Fibroblast of peridontal ligament (primary cell): ENCODE data around the gene TTLL7.
"Not testable (repeated sequence)": the region's sequence is repeated elsewhere in the genome, so short reads cannot be mapped to it uniquely, and the experiment has no call there.

Experiments used
- DNase-seq: peaks from one replicate; pipeline ENCODE4 v3.0.0-alpha.2; 2010; ENCODE audit errors: extremely low read depth

The TTLL7 gene

DNA sequence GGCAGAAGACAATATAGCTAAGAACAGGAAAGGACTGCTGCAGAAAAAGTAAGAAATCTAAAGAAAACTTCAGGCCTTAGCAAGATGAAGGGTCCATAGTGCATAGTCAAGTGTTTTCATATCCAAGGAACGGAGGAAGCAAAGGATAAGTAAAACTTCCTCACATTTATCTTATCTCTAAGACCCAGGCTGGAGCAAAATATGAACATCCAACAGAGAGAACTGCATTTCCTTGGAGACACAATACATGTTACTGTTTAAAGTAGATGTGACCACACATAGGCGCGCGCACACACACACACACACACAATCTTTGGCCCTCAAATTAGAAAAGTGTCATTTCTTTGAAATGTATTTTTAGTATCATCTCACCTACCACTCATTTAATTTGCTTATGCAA, 66.7 kb downstream of the TTLL7 start:
- no peak for DNase-seq

DNA sequence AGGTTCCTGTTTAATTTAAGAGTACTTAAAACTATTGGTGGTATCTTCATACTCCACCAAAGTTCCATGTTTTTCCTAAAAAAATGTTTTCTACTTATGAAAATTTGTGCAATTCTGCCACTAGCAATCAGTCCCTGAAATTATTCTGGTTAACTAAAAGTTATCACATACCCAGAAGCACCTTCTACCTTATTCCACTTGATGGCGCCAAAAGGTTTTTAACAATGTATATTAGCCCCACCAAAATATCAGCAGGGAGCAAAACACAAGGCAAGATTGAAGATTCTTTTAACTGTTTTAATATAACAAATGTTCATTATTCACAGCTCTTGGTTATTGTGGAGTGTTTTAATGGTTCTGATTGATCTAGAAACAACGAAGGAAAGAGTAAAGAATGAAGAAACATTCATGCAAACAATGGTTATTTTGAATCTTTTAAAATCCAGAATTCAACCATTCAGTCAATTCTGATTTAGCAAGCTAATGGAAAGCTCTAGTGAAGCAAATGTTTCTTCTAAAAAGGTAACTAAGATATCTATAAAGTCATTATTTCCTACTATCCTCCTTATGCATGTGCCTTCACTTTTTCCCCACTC, 67.2 kb downstream of the TTLL7 start:
- peak; percentile 77 for DNase-seq

DNA sequence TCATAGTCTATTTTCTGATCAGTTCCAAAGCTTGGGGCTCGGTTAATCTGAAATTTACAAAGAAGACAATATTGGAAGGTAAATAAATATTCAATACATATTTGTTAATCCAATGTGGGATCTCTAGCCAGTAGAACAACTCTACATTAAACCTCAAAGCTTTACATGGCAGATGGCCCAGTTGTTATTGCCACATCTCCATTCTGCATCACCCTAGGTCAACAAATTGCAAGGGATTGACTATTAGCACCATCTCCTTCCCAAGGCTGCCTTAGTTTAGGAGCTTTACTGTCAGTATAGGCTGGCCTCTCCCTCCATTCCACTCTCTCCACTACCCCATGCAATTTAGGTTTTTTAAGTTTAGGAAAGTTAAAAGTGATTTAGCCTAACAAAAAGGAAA, 69.7 kb downstream of the TTLL7 start:
- peak; percentile 89 for DNase-seq

DNA sequence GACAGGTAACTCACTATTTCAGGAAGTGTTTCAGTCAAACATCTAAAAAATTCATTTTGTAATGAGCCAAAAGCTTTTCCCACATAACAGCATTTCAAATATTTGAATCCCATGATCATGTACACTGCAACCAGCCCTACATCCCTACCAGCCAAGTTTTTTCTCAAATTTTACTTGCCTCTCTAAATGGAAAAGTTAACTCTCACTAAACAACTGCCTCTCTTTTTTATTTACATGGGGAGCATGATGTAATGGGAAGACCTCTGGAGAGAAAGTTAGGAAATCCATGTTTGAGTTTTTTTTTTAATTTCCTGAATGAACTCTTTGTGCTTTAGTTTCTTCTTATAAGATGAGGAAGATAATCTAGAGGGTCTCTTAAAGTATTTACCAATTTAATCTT, 70.5 kb downstream of the TTLL7 start:
- DNase-seq, result peak; percentile 62

DNA sequence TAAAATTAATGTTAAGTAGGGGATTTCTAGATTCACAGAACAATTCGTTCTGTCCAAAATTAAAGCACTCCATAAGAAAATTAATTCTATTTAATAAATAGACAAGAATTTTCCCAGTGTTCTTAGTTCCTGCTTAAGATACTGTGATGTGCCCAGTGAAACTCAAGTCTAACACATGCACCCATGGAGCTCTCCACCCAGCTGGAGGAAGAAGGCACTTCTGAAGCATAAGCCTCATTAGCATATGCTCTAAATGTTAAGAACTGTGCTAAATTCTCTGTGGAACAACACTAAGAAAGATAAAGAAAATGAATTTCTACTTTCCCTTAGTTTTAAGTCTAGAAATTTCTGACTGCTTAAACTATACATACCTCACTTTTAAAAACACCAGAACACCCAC, 71.2 kb downstream of the TTLL7 start:
- no peak for DNase-seq

DNA sequence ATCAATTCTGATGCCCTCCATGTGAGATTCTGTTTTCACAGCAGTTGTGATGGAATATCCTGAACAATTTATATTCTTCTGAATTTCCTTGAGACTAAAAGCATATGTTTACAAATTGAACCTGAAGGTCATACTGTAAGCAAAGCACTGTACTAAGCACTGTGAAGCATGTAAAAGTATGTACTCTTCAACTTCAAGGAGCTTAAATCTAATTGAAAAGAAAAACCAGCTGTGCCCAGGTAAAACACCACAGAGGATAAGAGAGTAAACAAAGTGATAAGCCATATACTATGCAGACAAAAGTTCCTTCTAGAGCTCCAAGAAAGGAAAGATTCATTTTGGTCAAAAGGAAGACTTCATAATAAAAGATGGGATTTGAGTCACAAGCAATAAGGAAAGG, 71.9 kb downstream of the TTLL7 start:
- DNase-seq, result peak; percentile 22

DNA sequence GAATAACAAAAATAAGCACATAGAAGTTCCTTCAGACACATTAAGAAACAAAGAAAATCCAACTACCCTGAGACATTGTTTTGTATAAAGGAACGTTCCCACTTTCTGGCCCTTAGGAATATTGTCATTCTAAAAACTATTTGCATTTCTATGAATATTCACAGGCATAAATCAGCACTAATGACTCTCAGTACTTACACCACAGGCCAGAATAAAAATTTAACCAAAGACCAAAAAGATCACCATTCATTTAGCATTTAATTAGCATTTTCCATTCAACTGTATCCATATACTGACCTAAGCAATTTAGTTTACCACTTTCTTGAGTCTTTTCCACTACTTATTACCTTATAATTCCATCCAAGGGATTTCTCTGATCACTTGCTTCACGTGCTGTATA, 75.4 kb downstream of the TTLL7 start:
- no peak for DNase-seq

DNA sequence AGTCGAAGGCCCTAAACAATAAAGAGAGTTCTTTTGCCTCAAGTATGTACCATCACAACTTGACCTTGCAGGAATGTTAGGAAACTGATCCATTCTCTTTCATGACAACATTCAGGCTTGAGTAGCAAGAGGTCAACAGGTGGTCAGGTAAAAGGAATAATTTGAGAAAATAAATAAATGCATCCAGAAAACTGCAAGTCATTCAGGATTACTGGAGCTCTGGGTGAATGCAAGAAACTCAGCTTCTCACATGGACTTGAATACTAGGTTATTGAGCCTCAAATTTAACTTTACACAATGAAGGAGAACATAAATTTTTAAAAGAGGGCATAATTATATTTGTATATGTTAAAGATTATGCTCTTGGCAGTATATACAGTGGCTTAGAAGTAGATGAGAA, 76.5 kb downstream of the TTLL7 start:
- no peak for DNase-seq

DNA sequence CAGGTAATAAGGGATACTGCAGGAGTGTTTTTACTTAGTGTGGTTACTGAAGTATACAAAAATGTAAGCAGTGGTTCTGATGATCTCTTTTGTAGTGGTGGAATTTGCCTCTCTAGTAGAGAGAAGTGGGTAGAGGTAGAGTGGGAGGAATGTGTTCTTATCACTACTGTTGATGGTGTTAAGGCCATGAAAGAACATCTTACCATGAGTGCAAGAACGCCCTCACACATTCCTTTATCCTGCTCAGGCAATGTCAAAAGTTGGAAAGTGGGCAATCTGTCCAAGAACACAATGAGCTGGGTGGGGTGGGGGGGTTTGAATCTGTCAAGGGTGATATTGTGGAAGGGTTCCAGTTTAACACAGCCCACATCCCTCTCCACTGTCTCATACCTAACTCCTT, 78.6 kb downstream of the TTLL7 start:
- DNase-seq, result no peak

DNA sequence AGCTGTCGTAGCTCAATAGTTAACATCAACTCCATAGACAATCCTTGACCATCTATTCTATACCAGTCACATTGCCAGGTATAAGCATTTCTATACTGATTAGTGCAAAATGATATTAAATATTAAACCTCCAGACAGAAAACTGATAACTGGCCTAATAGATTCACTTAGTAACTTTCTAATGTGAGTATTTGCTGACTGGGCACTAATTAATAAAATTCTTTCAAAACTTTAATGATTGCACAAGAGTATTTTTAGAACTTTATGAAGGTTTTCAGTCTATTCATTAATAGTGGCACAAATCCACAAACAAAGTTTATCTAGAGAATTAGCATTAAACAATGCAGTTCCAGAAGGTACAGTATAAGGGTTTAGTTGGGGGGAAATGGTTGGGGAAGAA, 79.1 kb downstream of the TTLL7 start:
- DNase-seq, result no peak

DNA sequence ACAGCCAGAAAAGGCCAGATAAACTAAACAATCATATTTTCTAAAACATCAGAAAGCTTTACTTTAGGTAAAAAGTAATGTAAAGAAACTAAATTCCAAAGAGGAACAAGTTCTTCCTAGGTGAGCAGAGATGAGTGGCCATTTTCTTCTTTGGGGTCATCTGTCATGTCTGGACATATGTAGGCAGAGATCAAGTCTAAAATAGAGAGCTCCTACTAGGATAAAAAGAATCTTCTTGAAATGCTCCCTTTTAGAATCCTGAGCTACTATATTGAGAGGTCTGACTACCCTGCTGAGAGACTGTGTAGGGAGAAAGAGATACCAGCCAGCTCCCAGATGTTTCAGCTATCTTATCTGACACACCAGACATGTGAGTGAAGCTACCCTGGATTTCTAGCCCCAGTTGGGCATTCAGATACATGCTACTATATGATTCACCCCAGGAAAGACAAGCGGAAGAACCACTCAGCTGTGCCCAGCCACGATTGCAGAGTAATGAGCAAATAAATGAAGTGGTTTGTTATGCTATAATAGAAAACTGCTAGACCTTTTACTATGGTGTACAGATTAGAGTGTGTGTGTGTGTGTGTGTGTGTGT, 80.1 kb downstream of the TTLL7 start:
- no peak for DNase-seq

DNA sequence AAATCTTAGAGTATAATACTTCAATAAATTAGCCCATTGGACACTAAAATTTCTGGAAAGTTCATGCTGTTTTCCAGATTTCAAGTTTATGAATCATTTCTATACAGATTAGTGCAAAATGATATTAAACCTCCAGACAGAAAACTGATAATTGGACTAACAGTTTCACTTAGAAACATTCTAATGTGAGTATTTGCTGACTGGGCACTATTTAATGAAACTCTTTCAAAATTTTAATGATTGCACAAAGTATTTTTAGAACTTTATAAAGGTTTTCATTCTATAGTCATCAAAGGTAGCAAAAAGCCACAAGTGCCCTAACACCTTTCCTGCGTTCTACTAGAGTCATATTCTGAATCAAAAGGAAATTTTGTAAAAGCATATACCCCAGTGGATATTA, 81.0 kb downstream of the TTLL7 start:
- no peak for DNase-seq

DNA sequence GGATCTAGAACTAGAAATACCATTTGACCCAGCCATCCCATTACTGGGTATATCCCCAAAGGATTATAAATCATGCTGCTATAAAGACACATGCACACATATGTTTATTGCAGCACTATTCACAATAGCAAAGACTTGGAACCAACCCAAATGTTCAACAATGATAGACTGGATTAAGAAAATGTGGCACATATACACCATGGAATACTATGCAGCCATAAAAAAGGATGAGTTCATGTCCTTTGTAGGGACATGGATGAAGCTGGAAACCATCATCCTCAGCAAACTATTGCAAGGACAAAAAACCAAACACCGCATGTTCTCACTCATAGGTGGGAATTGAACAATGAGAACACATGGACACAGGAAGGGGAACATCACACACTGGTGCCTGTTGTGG, 82.8 kb downstream of the TTLL7 start:
- DNase-seq, result not testable (repeated sequence)

DNA sequence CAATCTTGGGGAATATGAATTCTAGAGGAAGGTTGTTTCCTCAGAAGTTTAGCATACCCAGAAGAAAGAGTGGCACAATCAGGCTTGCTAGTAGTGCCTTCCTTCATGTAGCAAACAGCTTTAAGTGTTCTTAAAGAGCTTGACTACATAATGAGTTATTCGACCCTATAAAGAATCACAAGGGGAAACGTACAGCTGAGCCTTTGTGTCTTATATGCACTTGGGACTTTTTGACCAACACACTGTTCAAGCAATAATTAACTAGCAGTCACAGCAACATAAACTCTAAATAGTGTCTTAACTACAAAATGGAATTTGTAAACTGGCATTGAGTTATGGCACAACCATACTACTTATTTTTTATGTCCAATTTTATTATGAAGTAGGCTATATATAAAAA, 86.1 kb downstream of the TTLL7 start:
- DNase-seq, result no peak

DNA sequence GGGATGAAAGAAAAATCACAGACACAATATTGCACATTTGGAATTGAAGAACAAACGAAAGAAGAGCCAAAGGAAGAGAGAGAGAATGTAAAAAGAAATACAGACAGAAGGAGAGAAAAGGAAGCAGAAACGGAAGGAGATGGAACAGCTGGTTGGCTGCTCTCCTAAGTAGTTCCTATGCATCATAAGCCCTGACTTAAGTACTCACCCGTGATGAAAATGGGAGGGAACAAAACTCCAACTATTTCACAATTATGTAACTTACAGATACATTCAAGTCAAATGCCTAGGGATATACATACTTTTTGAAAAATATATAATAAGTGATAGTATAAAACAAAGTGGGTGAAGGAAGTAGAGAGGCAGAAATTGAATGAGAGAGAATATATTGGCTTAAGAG, 88.5 kb downstream of the TTLL7 start:
- no peak for DNase-seq

DNA sequence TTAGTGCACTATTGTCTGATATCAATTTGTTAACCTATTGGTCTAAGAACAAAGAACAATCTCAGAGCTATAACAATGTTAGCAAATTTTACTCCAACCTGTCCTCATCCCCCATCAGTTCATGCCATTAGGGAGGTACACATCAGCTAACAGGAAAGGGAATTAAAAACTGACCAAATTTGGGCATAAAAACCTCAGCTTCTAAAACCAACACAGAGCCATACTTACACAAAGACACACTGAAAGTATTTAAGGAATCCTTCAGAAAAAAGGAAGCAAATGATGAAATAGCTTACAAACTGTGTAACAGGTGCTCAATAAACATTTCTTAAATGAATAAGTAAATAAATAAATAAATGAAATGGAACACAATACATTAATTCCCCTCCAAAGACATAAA, 89.2 kb downstream of the TTLL7 start:
- DNase-seq, result no peak

DNA sequence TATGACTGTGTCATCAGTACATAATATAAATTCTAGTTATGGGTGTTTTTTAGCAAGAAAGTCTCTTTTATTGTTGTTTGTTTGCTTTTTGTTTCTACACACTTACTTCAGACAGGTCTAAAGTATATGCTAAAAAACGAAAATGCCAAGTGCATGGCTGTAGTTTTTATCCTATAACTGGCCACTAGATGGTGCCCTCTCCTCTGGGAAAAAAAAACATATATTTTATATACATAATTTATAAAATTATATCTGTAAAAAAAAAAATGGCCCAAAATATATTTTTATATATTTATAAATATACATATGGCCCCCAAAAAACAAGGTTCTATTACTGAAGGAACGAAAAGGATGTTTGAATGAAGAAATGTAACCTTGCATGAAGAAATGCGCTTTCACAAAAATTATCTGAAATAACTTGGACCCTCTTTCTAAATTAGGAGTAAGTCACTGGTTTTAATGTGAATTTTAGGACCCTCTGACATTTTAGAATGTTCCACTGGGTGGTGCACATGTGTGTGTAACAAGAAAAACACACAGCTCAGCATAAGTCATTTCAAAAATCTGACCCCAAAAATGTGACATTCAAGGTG, 93.5 kb downstream of the TTLL7 start:
- peak; percentile 58 for DNase-seq

DNA sequence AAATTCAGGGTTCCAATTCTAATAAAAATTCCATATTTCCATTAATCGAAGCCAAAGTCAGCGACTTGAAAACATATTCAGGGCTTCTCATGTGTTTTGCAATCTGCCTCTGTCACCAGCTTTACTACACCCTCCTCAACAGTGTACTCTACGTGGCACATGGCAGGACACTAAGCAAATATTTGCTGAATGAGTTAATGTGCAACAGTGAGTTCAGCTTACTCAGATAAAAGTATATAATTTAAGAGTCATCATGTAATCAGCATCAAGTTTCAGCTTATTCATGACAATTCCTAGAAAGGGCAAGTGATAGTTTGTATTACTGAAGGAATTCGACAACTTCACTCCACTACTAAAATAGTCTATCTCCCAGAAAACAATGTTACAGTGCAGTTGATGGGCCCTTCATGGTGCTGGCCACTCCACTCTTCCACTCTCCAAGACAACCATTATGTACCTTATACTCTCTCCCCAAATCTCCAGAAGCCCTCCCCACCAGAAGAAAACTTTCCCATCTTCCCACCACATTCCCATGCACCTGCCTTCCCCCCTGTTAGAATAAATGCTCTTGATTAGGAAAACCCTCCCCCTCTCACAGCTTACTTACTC, 97.3 kb downstream of the TTLL7 start:
- DNase-seq, result peak; percentile 77

DNA sequence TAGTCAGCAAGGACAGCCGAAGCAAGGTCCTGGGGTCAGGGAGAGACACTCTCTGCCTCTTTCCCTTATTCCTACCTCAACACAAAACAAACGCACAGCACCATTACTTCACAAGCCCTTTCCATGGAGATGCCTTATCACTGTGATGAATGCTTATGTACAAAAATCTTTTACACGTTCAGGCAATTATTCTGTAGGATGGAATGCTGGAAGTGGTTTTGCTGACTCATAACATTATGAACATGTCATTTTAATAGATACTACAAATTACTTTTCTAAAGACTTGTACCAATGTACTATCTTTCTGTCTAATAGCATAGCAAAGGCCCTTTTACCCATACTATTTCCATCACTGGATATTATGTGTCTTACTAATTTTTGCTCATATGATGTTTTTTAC, 98.4 kb downstream of the TTLL7 start:
- peak; percentile 18 for DNase-seq

DNA sequence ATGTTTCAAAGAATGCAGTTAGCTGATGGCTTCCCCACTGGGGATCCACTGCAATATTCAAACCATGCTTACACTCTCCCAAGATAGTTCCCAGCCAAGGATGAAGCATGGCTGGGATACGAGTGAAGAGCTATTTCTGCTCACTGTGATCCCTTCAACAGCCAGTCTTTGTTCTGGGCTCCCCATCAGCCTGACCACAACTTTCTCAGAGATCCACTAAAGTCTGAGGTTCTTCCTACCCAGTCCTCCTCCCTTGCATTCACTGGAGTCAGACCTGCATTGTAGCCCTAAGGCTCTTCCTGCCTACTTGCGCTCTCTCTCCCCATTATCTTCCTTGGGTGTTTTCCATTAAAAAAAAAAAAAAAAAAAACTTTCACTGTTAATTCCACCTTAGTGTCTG, 101.4 kb downstream of the TTLL7 start:
- no peak for DNase-seq

DNA sequence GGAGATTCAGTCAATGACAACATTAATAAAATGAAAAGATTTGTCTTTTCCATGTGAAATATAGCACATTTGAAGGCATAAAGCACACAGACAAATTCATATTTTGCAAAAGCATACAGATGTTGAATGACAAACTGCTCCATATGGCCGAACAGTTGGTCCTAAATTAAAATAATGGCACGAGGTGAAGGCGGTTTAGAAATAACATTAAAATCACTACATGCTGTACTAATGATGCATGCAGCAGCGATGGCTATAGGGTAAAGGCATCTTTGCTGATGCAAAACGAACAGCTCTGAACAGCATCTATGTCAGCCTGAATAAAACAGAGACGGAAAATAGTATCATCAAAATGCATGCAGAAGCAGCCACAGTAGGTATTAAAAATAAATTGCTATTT, 102.6 kb downstream of the TTLL7 start:
- no peak for DNase-seq

DNA sequence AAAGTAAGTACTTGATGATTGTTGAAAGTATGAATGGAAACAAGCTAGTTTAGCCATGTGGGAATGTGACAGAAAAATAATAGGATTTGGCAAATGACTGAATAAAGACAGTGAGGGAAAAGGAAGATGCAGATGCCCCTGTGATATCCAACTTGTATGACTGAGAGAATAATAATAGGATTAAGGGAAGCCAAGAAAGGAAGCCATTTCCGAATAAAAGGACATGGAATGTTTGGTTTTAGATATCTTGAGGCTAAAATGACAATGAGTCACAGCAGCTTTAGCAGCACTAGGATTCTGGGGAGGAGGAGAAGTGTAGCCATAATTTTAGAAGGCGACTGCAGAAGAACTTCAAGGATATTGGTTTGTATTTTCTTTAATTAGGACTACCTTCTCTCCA, 109.2 kb downstream of the TTLL7 start:
- peak; percentile 28 for DNase-seq

DNA sequence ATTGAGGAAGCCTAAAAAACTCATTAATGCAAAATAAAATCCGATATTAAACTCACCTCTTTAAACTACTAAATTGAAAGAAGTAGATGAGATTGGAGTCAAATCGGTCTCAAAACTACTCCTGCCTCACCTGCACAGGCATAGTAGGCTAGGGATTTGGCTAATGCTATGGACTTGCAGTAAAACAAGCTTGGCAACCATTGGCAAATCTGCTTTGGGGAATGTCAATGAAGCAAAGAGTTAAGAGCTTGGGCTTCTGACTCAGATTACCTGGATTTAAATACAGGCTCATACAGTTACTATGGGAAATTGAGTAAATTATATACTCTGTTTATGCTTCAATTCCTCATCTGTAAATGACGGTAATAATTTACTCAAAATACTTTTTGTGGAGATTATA, 111.4 kb downstream of the TTLL7 start:
- DNase-seq, result no peak
